HS-5 (cell line): ENCODE measurements around the gene KIF26B.
A peak's percentile ranks its signal among the peaks of the same experiment; 100 is the strongest.

Experiments used
- DNase-seq: peaks from one replicate; pipeline ENCODE4 v3.0.0-alpha.2; 2012; ENCODE audit warnings: low read depth

The KIF26B gene

GRCh38 chr1:245599371-245600174 lies 444.8 kb downstream of the KIF26B start:
- DNase-seq: peak; percentile 68

GRCh38 chr1:245600658-245601057 lies 445.9 kb downstream of the KIF26B start:
- DNase-seq: no peak

- no peak for DNase-seq
Observed at GRCh38 chr1:245603311-245603865, 448.6 kb downstream of the KIF26B start.

GRCh38 chr1:245604979-245605378 lies 450.2 kb downstream of the KIF26B start:
- DNase-seq: no peak

- DNase-seq: no peak
Observed at GRCh38 chr1:245605480-245606156, 450.8 kb downstream of the KIF26B start.

- no peak for DNase-seq
Observed at GRCh38 chr1:245606157-245606725, 451.5 kb downstream of the KIF26B start.

GRCh38 chr1:245608271-245608670 lies 453.5 kb downstream of the KIF26B start:
- DNase-seq: no peak

- DNase-seq: no peak
Observed at GRCh38 chr1:245609354-245610150, 454.8 kb downstream of the KIF26B start.

- DNase-seq: no peak
Observed at GRCh38 chr1:245611251-245611650, 456.5 kb downstream of the KIF26B start.

- no peak for DNase-seq
Observed at GRCh38 chr1:245614476-245614875, 459.7 kb downstream of the KIF26B start.

GRCh38 chr1:245615001-245615400 lies 460.2 kb downstream of the KIF26B start:
- DNase-seq: no peak

- no peak for DNase-seq
Observed at GRCh38 chr1:245621589-245621988, 466.8 kb downstream of the KIF26B start.

GRCh38 chr1:245622332-245623014 lies 467.7 kb downstream of the KIF26B start:
- DNase-seq: no peak

GRCh38 chr1:245641384-245641783 lies 486.6 kb downstream of the KIF26B start:
- DNase-seq: no peak

- DNase-seq: no peak
Observed at GRCh38 chr1:245645406-245645805, 490.6 kb downstream of the KIF26B start.

- no peak for DNase-seq
Observed at GRCh38 chr1:245645894-245646293, 491.1 kb downstream of the KIF26B start.

- no peak for DNase-seq
Observed at GRCh38 chr1:245648749-245649522, 494.2 kb downstream of the KIF26B start.

GRCh38 chr1:245649666-245650065 lies 494.9 kb downstream of the KIF26B start:
- no peak for DNase-seq

GRCh38 chr1:245650441-245650960 lies 495.7 kb downstream of the KIF26B start:
- DNase-seq: no peak

GRCh38 chr1:245651093-245651492 lies 496.3 kb downstream of the KIF26B start:
- DNase-seq: no peak
